Measurements from ENCODE around the gene PTGER4. TPM values are rescaled to one million over a fixed set of nuclear protein-coding genes. Genes with fewer than 3 reads are reported as not detected.
"Not testable (repeated sequence)": the region's sequence is repeated elsewhere in the genome, so short reads cannot be mapped to it uniquely, and the experiment has no call there.

Gene PTGER4
- polyA plus RNA-seq, 6 donors from 2014 or later, result 21.4 to 66.3 (median 38.7) TPM

GRCh38 chr5:40654377-40654991 lies 25.2 kb upstream of the PTGER4 start:
- DNase-seq (no peak), ATAC-seq (ENCODE audit: low read depth in 2 of 2) (no peak)
- Mint-ChIP-seq H3K4me3 (peak overlapping the region in 6 of 8 donors; percentile 14 to 82 (median 52)), H3K4me1 (peaks cover 28 to 44% (median 32%) of the 10 kb centered on the region in 3 donors), H3K36me3 (no peaks in the 10 kb centered on the region), H3K27ac (peak overlapping the region in 5 of 6 donors; percentile 3 to 67 (median 55)), H3K9me3 (no peaks in the 10 kb centered on the region), H3K27me3 (no peaks in the 10 kb centered on the region)

- peak overlapping the region in 1 of 6 donors; percentile 17 for H3K27ac Mint-ChIP-seq
- no peak overlapping the region for H3K4me3 Mint-ChIP-seq
- H3K36me3 Mint-ChIP-seq, result no peaks in the 10 kb centered on the region
- H3K9me3 Mint-ChIP-seq, result no peaks in the 10 kb centered on the region
- no peaks in the 10 kb centered on the region for H3K27me3 Mint-ChIP-seq
- no peak for DNase-seq
- ATAC-seq (ENCODE audit: low read depth in 2 of 2), result no peak
- peaks cover 23 to 38% (median 26%) of the 10 kb centered on the region in 3 donors for H3K4me1 Mint-ChIP-seq
These were observed 24.6 kb upstream of the PTGER4 start for GRCh38 chr5:40655138-40655537.

- H3K27me3 Mint-ChIP-seq; ATAC-seq (ENCODE audit: low read depth in 2 of 2); H3K36me3 Mint-ChIP-seq; H3K9me3 Mint-ChIP-seq; H3K4me3 Mint-ChIP-seq; DNase-seq: not testable (repeated sequence)
- Mint-ChIP-seq H3K4me1 (peaks cover 23 to 33% (median 26%) of the 10 kb centered on the region in 3 donors), H3K27ac (peak overlapping the region in 1 of 6 donors; percentile 15)
These were observed 23.6 kb upstream of the PTGER4 start for GRCh38 chr5:40656091-40656490.

- DNase-seq, result no peak
- Mint-ChIP-seq H3K27me3 (no peaks in the 10 kb centered on the region), H3K36me3 (no peaks in the 10 kb centered on the region), H3K4me3 (no peak overlapping the region), H3K27ac (peak overlapping the region in 1 of 6 donors; percentile 35), H3K4me1 (peaks cover 23 to 32% (median 26%) of the 10 kb centered on the region in 3 donors), H3K9me3 (no peaks in the 10 kb centered on the region)
- ATAC-seq (ENCODE audit: low read depth in 2 of 2), result no peak
These were observed 22.9 kb upstream of the PTGER4 start for GRCh38 chr5:40656766-40657165.

- ATAC-seq (ENCODE audit: low read depth in 2 of 2) (no peak), DNase-seq (no peak)
- peaks cover 0 to 5% (median 0%) of the 10 kb centered on the region in 7 donors for H3K9me3 Mint-ChIP-seq
- H3K36me3 Mint-ChIP-seq, result no peaks in the 10 kb centered on the region
- no peak overlapping the region for H3K4me3 Mint-ChIP-seq
- no peak overlapping the region for H3K27ac Mint-ChIP-seq
- no peaks in the 10 kb centered on the region for H3K27me3 Mint-ChIP-seq
- H3K4me1 Mint-ChIP-seq, result no peaks in the 10 kb centered on the region
These were observed 19.0 kb upstream of the PTGER4 start for GRCh38 chr5:40660751-40661150.

GRCh38 chr5:40665635-40666298 lies 13.9 kb upstream of the PTGER4 start:
- peaks cover 0 to 5% (median 0%) of the 10 kb centered on the region in 7 donors for H3K9me3 Mint-ChIP-seq
- H3K27ac Mint-ChIP-seq, result no peak overlapping the region
- ATAC-seq (ENCODE audit: low read depth in 2 of 2) (no peak), DNase-seq (no peak)
- H3K4me1 Mint-ChIP-seq, result peaks cover 5 to 13% (median 11%) of the 10 kb centered on the region in 3 donors
- no peak overlapping the region for H3K4me3 Mint-ChIP-seq
- H3K36me3 Mint-ChIP-seq, result no peaks in the 10 kb centered on the region
- H3K27me3 Mint-ChIP-seq, result no peaks in the 10 kb centered on the region

- peaks cover 5 to 13% (median 11%) of the 10 kb centered on the region in 3 donors for H3K4me1 Mint-ChIP-seq
- H3K9me3 Mint-ChIP-seq, result peaks cover 0 to 5% (median 0%) of the 10 kb centered on the region in 7 donors
- H3K27ac Mint-ChIP-seq, result no peak overlapping the region
- DNase-seq (no peak), ATAC-seq (ENCODE audit: low read depth in 2 of 2) (no peak)
- H3K4me3 Mint-ChIP-seq, result no peak overlapping the region
- H3K36me3 Mint-ChIP-seq, result no peaks in the 10 kb centered on the region
- H3K27me3 Mint-ChIP-seq, result no peaks in the 10 kb centered on the region
These were observed 13.1 kb upstream of the PTGER4 start for GRCh38 chr5:40666657-40667056.

- no peak overlapping the region for H3K4me3 Mint-ChIP-seq
- ATAC-seq (ENCODE audit: low read depth in 2 of 2), result no peak
- H3K27ac Mint-ChIP-seq, result no peak overlapping the region
- H3K36me3 Mint-ChIP-seq, result no peaks in the 10 kb centered on the region
- peaks cover 0 to 2% (median 0%) of the 10 kb centered on the region in 7 donors for H3K9me3 Mint-ChIP-seq
- H3K27me3 Mint-ChIP-seq, result no peaks in the 10 kb centered on the region
- peaks cover 6 to 19% (median 12%) of the 10 kb centered on the region in 3 donors for H3K4me1 Mint-ChIP-seq
- no peak for DNase-seq
These were observed 12.5 kb upstream of the PTGER4 start for GRCh38 chr5:40667161-40667663.

- ATAC-seq (ENCODE audit: low read depth in 2 of 2) (no peak), DNase-seq (no peak)
- no peak overlapping the region for H3K4me3 Mint-ChIP-seq
- H3K27ac Mint-ChIP-seq, result no peak overlapping the region
- no peaks in the 10 kb centered on the region for H3K9me3 Mint-ChIP-seq
- H3K27me3 Mint-ChIP-seq, result no peaks in the 10 kb centered on the region
- H3K4me1 Mint-ChIP-seq, result peaks cover 12 to 29% (median 21%) of the 10 kb centered on the region in 3 donors
- H3K36me3 Mint-ChIP-seq, result no peaks in the 10 kb centered on the region
These were observed 9.9 kb upstream of the PTGER4 start for GRCh38 chr5:40669606-40670390.

- Mint-ChIP-seq H3K4me3 (no peak overlapping the region), H3K27me3 (no peaks in the 10 kb centered on the region), H3K4me1 (peaks cover 12 to 29% (median 21%) of the 10 kb centered on the region in 3 donors), H3K36me3 (no peaks in the 10 kb centered on the region), H3K27ac (peak overlapping the region in 1 of 6 donors; percentile 60), H3K9me3 (no peaks in the 10 kb centered on the region)
- DNase-seq (no peak), ATAC-seq (ENCODE audit: low read depth in 2 of 2) (peak; percentile 82 to 87)
These were observed 7.3 kb upstream of the PTGER4 start for GRCh38 chr5:40672425-40672824.

GRCh38 chr5:40674661-40675235 lies 5.0 kb upstream of the PTGER4 start:
- DNase-seq (no peak), ATAC-seq (ENCODE audit: low read depth in 2 of 2) (no peak)
- Mint-ChIP-seq H3K27me3 (no peaks in the 10 kb centered on the region), H3K4me1 (peaks cover 22 to 35% (median 31%) of the 10 kb centered on the region in 3 donors), H3K4me3 (peak overlapping the region in 1 of 8 donors; percentile 59), H3K36me3 (no peaks in the 10 kb centered on the region), H3K27ac (no peak overlapping the region), H3K9me3 (no peaks in the 10 kb centered on the region)

GRCh38 chr5:40675396-40676133 lies 4.2 kb upstream of the PTGER4 start:
- Mint-ChIP-seq H3K27me3 (no peaks in the 10 kb centered on the region), H3K4me1 (peaks cover 28 to 36% (median 28%) of the 10 kb centered on the region in 3 donors), H3K4me3 (no peak overlapping the region), H3K36me3 (no peaks in the 10 kb centered on the region), H3K27ac (peak overlapping the region in 1 of 6 donors; percentile 79), H3K9me3 (no peaks in the 10 kb centered on the region)
- no peak for ATAC-seq (ENCODE audit: low read depth in 2 of 2)
- DNase-seq, result no peak

Measured in naive B cell (primary cell).